SKM-1 (cell line): ENCODE measurements around the gene KNTC1.
"Not testable (repeated sequence)": the region's sequence is repeated elsewhere in the genome, so short reads cannot be mapped to it uniquely, and the experiment has no call there.

Experiments used
- DNase-seq: peaks from one replicate; lab custom pipeline; 2025; ENCODE audit not compliant: unreplicated experiment; lab: John Stamatoyannopoulos, UW

Gene KNTC1

DNA sequence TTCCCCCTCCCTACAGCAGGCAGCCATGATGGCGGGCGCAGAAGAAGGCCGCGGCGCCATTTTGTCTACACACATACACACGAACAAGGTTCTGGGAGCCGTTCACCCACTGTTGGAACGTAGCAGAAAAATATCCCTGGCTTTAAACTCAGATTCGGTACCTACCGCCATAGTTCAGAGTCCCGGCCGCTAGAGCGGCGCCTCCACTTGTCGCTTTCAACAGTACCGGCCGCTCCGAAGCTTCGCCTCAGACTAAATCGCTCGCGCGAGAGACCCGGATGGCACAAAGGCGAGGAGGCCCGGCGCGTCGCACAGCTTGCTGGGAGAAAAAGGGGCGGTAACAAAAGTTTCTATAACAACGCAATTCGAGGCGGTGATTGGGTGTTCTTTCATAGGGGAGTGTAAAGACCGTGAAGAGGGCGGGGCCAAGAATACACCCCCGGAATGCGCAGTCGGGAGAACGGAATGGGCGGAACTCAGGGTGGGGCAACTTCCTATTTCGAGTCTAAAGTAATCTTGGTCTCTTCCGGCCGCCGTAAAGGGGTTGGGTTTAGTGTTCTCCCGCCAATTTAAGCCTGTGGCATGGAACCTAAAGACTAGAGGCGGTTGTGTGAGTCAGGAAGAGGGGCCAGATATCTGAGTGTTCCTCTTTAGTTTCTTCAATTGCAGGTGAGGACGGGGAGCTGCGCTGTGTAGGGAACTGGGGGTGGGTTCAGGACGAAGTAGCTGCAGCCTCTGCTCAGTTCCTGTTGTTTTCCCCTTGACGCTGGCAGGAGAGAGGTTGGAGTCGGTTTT lies at the start of gene KNTC1, which contains the start of gene RSRC2:
Gene KNTC1, plus strand, starts transcription at position 567 of the 795 bp plus-strand sequence. CDS start 2,815 bp downstream, outside the sequence.
Gene RSRC2, minus strand, starts transcription at position 254 of the 795 bp plus-strand sequence. Its CDS starts 83 bp downstream, at position 171.
- peak; percentile 90 for DNase-seq

GRCh38 chr12:122480753-122481152 lies 46.3 kb upstream of the KNTC1 start:
- DNase-seq, result no peak

- no peak for DNase-seq
Measured at GRCh38 chr12:122481861-122482260, 45.2 kb upstream of the KNTC1 start.

DNA sequence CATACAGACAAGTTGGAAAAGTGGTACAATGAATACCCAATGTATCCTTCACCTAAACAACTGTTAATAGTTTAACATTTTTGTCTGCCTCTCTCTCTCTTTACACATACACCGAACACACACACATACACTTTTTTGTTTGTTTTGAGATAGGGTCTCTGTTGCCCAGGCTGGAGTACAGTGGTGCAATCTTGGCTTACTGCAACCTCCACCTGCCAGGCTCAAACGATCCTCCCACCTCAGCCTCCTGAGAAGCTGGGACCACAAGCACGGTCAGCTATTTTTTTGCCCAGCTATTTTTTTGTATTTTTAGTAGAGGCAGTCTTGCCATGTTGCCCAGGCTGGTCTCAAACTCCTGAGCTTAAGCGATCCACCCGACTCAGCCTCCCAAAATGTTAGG lies 43.1 kb upstream of the KNTC1 start:
- DNase-seq, result no peak

GRCh38 chr12:122484385-122484784 lies 42.7 kb upstream of the KNTC1 start:
- not testable (repeated sequence) for DNase-seq

DNA sequence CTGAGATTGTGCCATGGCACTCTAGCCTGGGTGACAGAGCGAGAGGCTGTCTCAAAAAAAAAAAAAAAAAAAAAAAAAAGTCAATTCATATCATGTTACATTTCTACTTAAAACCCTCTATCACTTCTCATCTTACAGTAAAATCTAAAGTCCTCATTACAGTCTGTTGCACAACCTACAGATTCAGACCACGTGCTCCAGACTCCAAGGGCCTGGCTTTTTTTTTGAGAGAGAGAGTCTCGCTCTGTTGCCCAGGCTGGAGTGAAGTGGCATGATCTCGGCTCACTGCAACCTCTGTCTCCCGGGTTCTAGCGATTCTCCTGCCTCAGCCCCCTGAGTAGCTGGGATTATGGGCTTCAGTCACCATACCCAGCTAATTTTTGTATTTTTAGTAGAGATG lies 40.7 kb upstream of the KNTC1 start:
- DNase-seq, result not testable (repeated sequence)

DNA sequence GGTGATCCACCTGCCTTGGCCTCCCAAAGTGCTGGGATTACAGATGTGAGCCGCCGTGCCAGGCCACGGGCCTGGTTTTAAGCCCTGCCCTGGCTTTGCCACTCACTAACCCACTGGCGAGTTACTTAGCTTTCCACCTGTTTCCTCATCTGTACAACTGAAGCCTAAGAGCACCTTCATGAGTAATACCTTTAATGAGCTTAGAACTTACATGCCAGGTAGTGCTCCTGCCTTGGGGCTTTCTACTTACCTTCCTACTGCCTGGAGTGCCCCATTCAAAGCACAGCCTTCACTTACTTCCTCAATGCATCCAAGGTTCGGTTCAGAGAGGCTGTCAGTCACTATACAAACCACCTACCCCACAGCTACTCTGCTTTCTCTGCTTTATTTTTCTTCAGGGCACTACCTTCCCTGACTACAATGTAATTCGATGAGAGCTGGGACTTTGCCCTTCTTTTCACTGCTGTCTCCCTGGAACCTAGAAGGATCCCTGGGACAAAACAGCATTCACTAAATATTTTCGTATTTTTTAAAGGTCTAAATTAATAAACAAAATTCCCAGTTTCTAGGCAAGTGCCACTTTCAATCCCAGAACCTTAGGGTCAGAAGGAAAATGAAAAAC lies 40.1 kb upstream of the KNTC1 start:
- DNase-seq, result no peak

- DNase-seq, result not testable (repeated sequence)
Measured at GRCh38 chr12:122487807-122488206, 39.2 kb upstream of the KNTC1 start.

- DNase-seq, result no peak
Measured at GRCh38 chr12:122489038-122489437, 38.0 kb upstream of the KNTC1 start.

GRCh38 chr12:122491991-122492390 lies 35.1 kb upstream of the KNTC1 start:
- DNase-seq, result no peak

DNA sequence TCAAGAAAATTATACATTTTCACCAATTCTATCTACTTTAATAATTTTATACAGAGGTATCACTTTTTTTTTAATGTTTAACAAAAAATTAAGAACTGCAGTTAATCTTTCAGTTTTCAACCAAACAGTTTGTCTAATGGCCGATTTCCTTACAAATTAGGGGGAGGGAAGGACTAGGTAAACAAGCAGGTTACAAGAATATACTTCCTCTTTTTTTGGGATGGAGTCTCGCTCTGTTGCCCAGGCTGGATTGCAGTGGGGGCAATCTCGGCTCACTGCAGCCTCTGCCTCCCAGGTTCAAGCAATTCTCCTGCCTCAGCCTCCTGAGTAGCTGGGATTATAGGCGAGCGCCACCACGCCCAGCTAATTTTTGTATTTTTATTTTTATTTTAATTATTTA lies 33.8 kb upstream of the KNTC1 start:
- DNase-seq, result not testable (repeated sequence)

- DNase-seq, result no peak
Measured at GRCh38 chr12:122495258-122495657, 31.8 kb upstream of the KNTC1 start.

GRCh38 chr12:122499991-122500684 lies 26.9 kb upstream of the KNTC1 start:
- DNase-seq, result no peak

DNA sequence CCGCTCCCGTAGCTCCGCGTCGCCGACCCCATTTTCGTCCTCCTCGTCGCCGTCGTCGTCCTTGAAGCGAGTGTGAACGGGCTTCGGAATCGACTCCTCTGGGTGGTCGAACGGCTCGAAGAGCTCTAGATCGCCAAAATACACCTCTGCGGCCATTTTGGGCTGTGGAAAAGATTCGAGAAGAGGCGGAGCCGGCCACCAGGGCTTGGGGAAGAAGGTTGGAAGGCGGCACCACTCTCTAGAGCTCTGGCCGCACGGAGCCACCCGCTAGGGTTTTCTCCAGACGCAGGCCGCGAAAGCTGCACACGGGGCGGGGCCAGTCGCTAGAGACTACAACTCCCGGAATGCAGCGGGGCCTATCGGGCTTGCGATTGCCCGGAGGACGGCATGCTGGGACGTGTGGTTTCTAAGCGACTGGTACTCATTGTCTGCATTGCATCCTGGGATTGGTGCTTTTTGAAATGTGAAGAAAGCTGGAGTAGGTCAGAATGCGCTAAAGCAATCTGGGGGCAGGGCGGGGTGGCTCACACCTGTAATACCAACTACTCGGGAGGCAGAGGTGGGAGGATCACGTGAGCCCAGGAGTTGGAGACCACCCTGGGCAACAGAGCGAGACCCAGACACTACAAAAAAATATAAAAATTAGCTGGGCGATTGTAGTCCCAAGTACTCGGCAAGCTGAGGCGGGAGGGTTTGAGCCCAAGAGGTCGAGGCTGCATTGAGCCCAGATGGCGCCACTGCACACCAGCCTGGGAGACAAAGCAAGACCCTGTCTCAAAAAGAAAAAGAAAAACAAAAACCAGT lies 26.2 kb upstream of the KNTC1 start, which contains the start of gene ZCCHC8:
Gene ZCCHC8, minus strand, starts transcription at position 248 of the 804 bp plus-strand sequence. Its CDS starts 92 bp downstream, at position 156.
- DNase-seq, result peak; percentile 88

GRCh38 chr12:122501489-122501989 lies 25.5 kb upstream of the KNTC1 start:
- DNase-seq, result no peak

DNA sequence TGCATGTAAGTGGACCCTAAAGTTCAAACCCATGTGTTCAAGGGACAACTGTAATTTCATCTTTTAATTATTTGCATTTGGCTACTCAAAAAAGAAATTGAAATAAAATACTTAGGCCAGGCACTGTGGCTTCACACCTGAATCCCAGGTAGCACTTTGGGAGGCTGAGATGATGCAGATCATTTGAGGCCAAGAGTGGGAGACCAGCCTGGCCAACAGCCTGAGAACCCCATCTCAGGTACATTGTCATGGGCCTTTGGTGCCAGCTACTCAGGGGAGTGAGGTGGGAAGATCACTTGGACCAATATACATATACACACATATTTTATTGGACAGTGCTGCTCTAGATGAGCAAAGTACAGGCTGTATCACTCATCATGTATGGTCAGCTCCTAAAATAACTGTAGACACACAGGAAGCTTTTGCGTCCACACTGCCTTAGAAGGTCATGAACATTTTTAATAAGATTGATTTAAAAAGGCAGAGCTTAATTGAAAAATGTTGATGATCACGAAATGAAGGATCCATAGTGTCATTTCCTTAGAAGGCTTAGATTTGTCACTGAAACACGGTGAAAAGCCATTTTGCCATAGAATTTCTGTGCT lies 23.8 kb upstream of the KNTC1 start:
- DNase-seq, result no peak

GRCh38 chr12:122503783-122504590 lies 23.1 kb upstream of the KNTC1 start:
- no peak for DNase-seq

DNA sequence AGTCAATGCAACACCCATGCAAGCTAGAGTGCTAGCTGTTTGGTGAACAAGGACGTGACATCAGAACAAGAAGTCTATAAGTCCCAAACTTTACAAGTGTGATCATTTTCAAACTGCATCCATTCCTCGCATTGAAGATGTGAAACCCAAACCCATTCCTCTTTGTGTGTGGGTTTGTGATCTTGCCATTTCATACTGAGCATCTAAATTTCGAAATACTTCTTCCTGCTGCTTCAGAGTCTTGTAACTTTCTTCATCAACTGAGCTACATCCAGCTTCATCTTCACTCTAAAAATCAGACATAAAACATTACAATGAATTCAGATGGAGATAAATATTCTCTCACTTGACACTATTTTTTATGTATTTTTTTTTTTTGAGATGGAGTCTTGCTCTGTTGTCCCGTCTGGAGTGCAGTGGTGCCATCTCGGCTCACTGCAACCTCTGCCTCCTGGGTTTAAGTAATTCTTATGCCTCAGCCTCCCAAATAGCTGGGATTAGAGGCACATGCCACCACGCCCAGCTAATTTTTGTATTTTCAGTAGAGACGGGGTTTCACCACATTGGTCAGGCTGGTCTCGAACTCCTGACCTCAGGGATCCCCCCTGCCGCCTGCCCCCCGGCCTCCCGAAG lies 21.5 kb upstream of the KNTC1 start:
- DNase-seq, result no peak

DNA sequence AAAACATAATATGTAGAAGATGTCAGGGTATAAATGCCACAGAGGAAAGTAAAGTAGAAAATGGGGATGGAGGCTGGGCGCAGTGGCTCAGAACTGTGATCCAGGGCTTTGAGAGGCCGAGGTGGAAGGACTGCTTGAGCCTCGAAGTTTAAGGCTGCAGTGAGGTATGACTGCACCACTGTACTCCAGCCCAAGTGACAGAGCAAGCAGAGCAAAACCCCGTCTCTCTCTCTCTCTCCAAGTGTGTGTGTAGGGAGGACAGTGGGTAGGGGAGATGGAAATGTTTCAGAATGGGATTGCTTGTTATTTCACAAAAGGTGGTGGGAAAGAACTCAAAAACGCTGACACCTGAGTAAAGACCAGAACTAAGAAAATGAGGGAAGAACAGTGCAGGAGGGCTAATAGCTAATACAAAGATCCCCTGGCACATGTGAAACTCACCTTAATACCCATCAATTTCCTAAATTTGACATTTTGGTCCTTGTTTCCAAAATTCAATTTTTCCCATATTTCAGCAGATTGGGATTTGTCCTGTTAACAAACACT lies 20.6 kb upstream of the KNTC1 start:
- no peak for DNase-seq
